Adrenal gland (tissue), 12 donors: ENCODE results near the gene DOCK3. TPM values are rescaled to one million over a fixed set of nuclear protein-coding genes. Genes with fewer than 3 reads are reported as not detected.
"Not testable (repeated sequence)": the region's sequence is repeated elsewhere in the genome, so short reads cannot be mapped to it uniquely, and the experiment has no call there.

Source experiments
- DNase-seq, 7 donors: peaks; one replicate each; pipeline ENCODE4 v3.0.0-alpha.2; 2019 to 2020
- H3K27ac ChIP-seq, 5 donors: fragments of 200-600 bp; sonication (generic) in 4 of 5; 1 replicate in 3 of 5; 2 replicates in 2 of 5; pipeline versions ENCODE4 v1.5.1 to v1.8.0; 2016 to 2020; ENCODE audit warnings: mild to moderate bottlenecking in 1 of 5
- H3K27me3 ChIP-seq: fragments of 200-600 bp; 2 replicates; pipeline ENCODE4 v1.8.0; 2021
- H3K36me3 ChIP-seq, 2 donors: fragments of 200-600 bp; replicated peaks in 1 of 2; 1 replicate in 1 of 2; 2 replicates in 1 of 2; pipeline versions ENCODE4 v1.5.1 to v1.8.0; 2018 to 2022
- H3K4me1 ChIP-seq, 2 donors: fragments of 200-600 bp; replicated peaks in 1 of 2; 1 replicate in 1 of 2; 2 replicates in 1 of 2; pipeline versions ENCODE4 v1.5.1 to v1.8.0; 2018 to 2021
- H3K4me3 ChIP-seq, 4 donors: fragments of 200-600 bp; sonication (generic) in 3 of 4; one replicate each; pipeline ENCODE4 v1.5.1; 2016 to 2018
- H3K9me3 ChIP-seq, 3 donors: fragments of 200-600 bp; sonication (generic) in 1 of 3; replicated peaks in 1 of 3; 1 replicate in 2 of 3; 2 replicates in 1 of 3; pipeline versions ENCODE4 v1.5.1 to v1.8.0; 2016 to 2021
- POLR2A ChIP-seq, 2 donors: fragments of 450-650 bp; IDR thresholded peaks; one replicate each; pipeline ENCODE4 v1.6.1; 2017; ENCODE audit warnings: antibody characterized with exemption in 2 of 2, mild to moderate bottlenecking in 2 of 2, moderate library complexity in 1 of 2
- WGBS, 4 donors: extraction: QIAGEN DNeasy Blood & Tissue Kit in 2 of 4; methylation state at CpG; one replicate each; pipeline versions ENCODE4 v1.1.5 to v1.1.7; 2013 to 2017; 5-methylcytosine and 5-hydroxymethylcytosine counted together
- intact Hi-C, 2 donors: fragments of 100-400 bp; cut with DNase I; formaldehyde crosslinking; loops; one replicate each; pipeline versions ENCODE4 v1.14.1 to v1.15.0; 2022 to 2023
- polyA plus RNA-seq, 3 donors: library from polyadenylated mRNA; stranded (reverse); fragments of 200-250 nt in 2 of 3; fragments of 350-450 nt in 1 of 3; fragmentation: Illumina TruSeq in 1 of 3; extraction: RNeasy Lipid Tissue Mini Kit (QIAGEN cat#74804) in 1 of 3; gene quantifications; one replicate each; pipeline ENCODE4 v1.2.3, GENCODE V29; 2013 to 2014
- total RNA-seq, 9 donors: library from RNA; depleted of rRNA in 4 of 9; stranded (reverse); fragments of >200 nt in 4 of 9; fragments of 120-200 nt in 1 of 9; fragmentation: NEBNext Ultra II Directional in 1 of 9; extraction: Animal tissue kit (Norgen Biotek cat#: 25700) in 1 of 9; gene quantifications; one replicate each; pipeline versions ENCODE4 v1.1.0 to v1.2.4, GENCODE V29; 2013 to 2023
- TF ChIP-seq, protein P1 (sequence below), 6 experiments: fragments of 450-650 bp in 4 of 6; fragments of 200-600 bp in 2 of 6; sonication (generic) in 1 of 6; IDR thresholded peaks; 1 replicate in 5 of 6; 2 replicates in 1 of 6; pipeline versions ENCODE4 v1.5.1 to v1.8.0; 2016 to 2021; ENCODE audit warnings: antibody characterized with exemption in 6 of 6, mild to moderate bottlenecking in 2 of 6, moderate library complexity in 1 of 6
- donor health status: healthy with polysubstance abuse.
- donor health status: Bipolar disorder and iron deficiency.
- donor health status: DM: yes; HTN: yes; CAD: no.
- donor health status: DM: no; HTN: no; CAD: no.
- donor health status: DM: no; HTN: no; CAD: no.
- donor health status: DM: yes; HTN: yes; CAD: no.

DOCK3 gene
- total and polyA plus RNA-seq, 12 donors = 0.72 to 8.6 (median 2.9) TPM

DNA sequence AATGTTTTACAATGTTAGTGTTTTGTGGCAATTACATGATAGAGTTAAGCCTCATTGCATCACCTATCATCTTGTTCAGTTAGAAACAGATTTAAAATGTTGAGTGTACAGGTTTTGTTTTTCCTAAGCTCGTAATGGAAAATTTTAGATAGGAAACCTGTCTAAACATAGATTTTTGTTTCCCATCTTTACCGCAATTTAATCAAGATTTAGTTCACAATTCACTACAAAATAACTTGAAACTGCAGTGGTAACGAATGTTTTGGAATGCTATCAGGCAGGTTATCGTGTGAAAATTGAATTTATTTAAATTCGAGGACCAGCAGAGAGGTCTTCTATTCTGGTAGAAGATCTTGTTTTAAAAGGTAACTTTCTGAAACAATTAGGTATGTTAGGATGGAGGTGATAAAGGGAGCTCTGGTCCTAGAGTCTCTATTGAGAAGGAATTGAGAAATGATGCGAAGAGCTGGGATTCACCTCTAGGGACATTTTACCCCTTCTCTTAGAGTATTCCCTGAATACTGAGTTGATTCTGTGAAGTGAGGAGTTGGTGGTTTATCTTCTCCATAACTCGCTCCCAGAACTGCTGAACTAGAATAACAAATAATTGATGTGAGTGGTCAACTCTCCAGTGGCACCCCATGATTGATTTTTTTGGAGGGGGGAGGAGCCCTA is 1.4 kb downstream of the DOCK3 start:
- intact Hi-C loops = no loop called here
- Histone ChIP-seq H3K27ac (no peak overlapping the region), H3K27me3 (peaks cover 29% of the 10 kb centered on the region), H3K4me1 (no peaks in the 10 kb centered on the region), H3K36me3 (no peaks in the 10 kb centered on the region), H3K4me3 (no peak overlapping the region), H3K9me3 (no peaks in the 10 kb centered on the region)
- no peak for DNase-seq
- TF ChIP-seq, protein P1, sequence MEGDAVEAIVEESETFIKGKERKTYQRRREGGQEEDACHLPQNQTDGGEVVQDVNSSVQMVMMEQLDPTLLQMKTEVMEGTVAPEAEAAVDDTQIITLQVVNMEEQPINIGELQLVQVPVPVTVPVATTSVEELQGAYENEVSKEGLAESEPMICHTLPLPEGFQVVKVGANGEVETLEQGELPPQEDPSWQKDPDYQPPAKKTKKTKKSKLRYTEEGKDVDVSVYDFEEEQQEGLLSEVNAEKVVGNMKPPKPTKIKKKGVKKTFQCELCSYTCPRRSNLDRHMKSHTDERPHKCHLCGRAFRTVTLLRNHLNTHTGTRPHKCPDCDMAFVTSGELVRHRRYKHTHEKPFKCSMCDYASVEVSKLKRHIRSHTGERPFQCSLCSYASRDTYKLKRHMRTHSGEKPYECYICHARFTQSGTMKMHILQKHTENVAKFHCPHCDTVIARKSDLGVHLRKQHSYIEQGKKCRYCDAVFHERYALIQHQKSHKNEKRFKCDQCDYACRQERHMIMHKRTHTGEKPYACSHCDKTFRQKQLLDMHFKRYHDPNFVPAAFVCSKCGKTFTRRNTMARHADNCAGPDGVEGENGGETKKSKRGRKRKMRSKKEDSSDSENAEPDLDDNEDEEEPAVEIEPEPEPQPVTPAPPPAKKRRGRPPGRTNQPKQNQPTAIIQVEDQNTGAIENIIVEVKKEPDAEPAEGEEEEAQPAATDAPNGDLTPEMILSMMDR (IDR thresholded peaks at IDR 0.05) = no peak
- no peak for TF ChIP-seq POLR2A (IDR thresholded peaks at IDR 0.05)
- WGBS, 4 donors = 76 to 83% (median 82%) methylated on average over 7 of the region's 7 CpGs

DNA sequence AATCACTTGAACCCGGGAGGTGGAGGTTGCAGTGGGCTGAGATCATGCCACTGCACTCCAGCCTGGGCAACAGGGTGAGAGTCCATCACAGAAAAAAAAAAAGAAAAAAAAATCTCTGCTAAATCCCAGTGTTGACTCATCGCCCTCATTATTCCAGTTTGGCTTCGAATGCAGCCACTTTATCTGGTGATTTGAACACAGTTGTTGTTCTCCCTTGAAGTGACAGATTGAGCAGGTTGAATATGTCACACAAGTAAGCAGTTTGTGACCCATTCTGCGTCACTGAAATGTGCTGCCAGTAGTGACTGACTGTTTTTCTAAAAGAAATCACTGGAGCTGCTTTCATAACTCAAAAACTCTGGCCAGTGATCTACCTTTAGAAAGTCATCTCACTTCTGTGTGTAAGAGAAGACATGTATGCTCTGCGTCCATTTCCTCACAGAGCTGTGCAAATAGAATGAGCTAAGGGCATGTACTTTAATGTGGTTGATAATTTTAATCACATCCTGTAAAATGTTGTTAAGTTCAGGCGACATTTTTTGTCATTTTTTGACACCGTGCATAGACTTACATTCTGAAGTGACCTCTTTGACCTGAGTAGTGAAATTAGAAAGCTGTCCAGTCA is 12.5 kb downstream of the DOCK3 start:
- WGBS, 4 donors = 64 to 74% (median 72%) methylated on average over 7 of the region's 7 CpGs
- intact Hi-C loops = no loop called here

DNA sequence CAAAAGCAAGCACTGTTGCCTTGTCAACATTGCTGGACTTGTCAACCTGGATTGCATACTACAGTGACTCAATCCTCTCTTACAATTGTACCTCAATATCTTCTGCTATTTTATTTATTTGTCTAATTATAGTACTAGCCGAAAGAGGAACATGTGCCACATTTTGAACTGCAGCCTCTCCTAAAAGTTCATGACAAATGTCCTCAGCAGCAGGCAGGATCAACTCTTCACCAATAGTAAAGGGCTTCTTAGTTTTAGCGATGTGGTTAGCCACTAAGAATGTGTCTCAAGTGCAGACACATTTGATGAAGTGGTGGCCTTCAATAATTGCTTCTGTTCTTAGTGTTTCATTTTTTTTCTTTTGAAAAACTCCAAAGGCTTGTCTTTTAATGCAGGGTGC is 13.2 kb downstream of the DOCK3 start:
- intact Hi-C loops = no loop called here
- DNase-seq = no peak
- Histone ChIP-seq H3K27me3 (no peaks in the 10 kb centered on the region), H3K36me3 (no peaks in the 10 kb centered on the region), H3K4me1 (no peaks in the 10 kb centered on the region), H3K27ac (no peak overlapping the region), H3K9me3 (no peaks in the 10 kb centered on the region), H3K4me3 (no peak overlapping the region)
- WGBS, 4 donors = 81 to 87% (median 84%) methylated on average over 2 of the region's 2 CpGs
- TF ChIP-seq, protein P1 (IDR thresholded peaks at IDR 0.05) = no peak
- no peak for TF ChIP-seq POLR2A (IDR thresholded peaks at IDR 0.05)

More for the DNA sequence above, 12.5 kb downstream of the DOCK3 start:
- H3K9me3 ChIP-seq = no peaks in the 10 kb centered on the region
- H3K36me3 ChIP-seq = no peaks in the 10 kb centered on the region
- H3K4me1 ChIP-seq = no peaks in the 10 kb centered on the region
- no peak overlapping the region for H3K27ac ChIP-seq
- no peak for TF ChIP-seq POLR2A (IDR thresholded peaks at IDR 0.05)
- H3K27me3 ChIP-seq = no peaks in the 10 kb centered on the region
- H3K4me3 ChIP-seq = no peak overlapping the region
- peak in 1 of 7 donors; percentile 30 for DNase-seq

DNA sequence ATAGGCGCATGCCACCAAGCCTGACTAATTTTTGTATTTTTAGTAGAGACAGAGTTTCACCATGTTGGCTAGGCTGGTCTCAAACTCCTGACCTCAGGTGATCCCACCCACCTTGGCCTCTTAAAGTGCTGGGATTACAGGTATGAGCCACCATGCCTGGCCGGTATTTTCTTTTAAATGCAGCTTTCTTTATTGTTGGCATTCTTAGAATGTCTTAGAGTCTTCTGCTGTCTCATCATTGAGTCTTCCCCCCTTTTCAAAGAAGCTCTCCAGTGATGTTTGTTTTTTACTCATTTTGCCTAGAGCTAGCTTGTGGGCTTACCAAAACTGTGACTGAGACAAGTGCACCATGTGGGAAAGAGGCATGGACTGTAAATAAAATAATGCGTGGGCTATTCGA is 13.9 kb downstream of the DOCK3 start:
- 87 to 95% (median 89%) methylated on average over 4 of the region's 4 CpGs for WGBS, 4 donors
- intact Hi-C loops = not testable (repeated sequence)

DNA sequence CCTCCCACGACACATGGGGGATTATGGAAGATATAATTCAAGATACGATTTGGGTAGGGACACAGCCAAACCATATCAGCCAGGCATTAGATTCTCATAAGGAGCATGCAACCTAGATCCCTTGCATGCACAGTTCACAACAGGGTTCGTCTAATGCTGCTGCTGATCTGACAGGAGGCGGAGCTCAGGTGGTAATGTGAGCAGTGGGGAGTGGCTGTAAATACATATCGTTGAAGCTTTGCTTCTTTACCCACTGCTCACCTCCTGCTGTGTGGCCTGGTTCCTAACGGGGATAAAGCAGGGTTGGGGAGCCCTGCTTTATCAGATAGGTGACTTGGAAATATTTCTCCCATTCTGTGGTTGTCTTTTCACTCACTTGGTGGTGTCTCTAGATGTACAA is 14.8 kb downstream of the DOCK3 start:
- H3K36me3 ChIP-seq = no peaks in the 10 kb centered on the region
- no peaks in the 10 kb centered on the region for H3K9me3 ChIP-seq
- H3K4me3 ChIP-seq = no peak overlapping the region
- 63 to 70% (median 67%) methylated on average over 5 to 6 of the region's 6 CpGs for WGBS, 4 donors
- H3K27ac ChIP-seq = no peak overlapping the region
- TF ChIP-seq, protein P1 (IDR thresholded peaks at IDR 0.05) = no peak
- TF ChIP-seq POLR2A (IDR thresholded peaks at IDR 0.05) = no peak
- H3K27me3 ChIP-seq = no peaks in the 10 kb centered on the region
- no peak for DNase-seq
- intact Hi-C loops = no loop called here
- no peaks in the 10 kb centered on the region for H3K4me1 ChIP-seq

More for the DNA sequence above, 13.9 kb downstream of the DOCK3 start:
- not testable (repeated sequence) for H3K4me1 ChIP-seq, H3K9me3 ChIP-seq, H3K4me3 ChIP-seq, H3K27ac ChIP-seq, DNase-seq, H3K27me3 ChIP-seq, H3K36me3 ChIP-seq
